H1 (cell line): ENCODE data around the gene ADAMTS13. TPM values are rescaled to one million over a fixed set of nuclear protein-coding genes. Genes with fewer than 3 reads are reported as not detected.
"Not testable (repeated sequence)": the region's sequence is repeated elsewhere in the genome, so short reads cannot be mapped to it uniquely, and the experiment has no call there.

ENCODE experiments used
- CTCF ChIA-PET: fragments of 300-600 bp; sonication (Branson Sonifier 250); formaldehyde crosslinking; loops from one replicate; lab custom pipeline; 2021; ENCODE audit not compliant: partially characterized antibody; lab: Charles Lee
- POLR2A ChIA-PET: fragments of 300-600 bp; sonication (Branson Sonifier 250); formaldehyde crosslinking; loops from one replicate; lab custom pipeline; 2021; ENCODE audit warnings: inconsistent platforms; ENCODE audit not compliant: partially characterized antibody; lab: Charles Lee
- DNase-seq, 2 experiments: peaks; one replicate each; pipeline versions ENCODE4 v3.0.0 to v3.0.0-alpha.2; 2010 to 2022; ENCODE audit warnings: low spot score in 2 of 2, low read depth in 1 of 2, mixed read lengths in 1 of 2
- FAIRE-seq: peaks from 2 replicates; lab custom pipeline; 2011; peaks lifted over from hg19 to GRCh38; lab: Jason Lieb, UNC
- H2AFZ ChIP-seq: 2 replicates; pipeline ENCODE4 v1.8.1; 2012; ENCODE audit warnings: low read length, inconsistent platforms
- H2AK5ac ChIP-seq: 2 replicates; pipeline ENCODE4 v1.6.1; 2013; ENCODE audit warnings: low read depth, low read length
- H2BK120ac ChIP-seq: replicated peaks from 2 replicates; pipeline ENCODE3; 2013; ENCODE audit warnings: low read depth, low read length, inconsistent platforms
- H2BK12ac ChIP-seq: 2 replicates; pipeline ENCODE4 v1.6.1; 2013; ENCODE audit warnings: low read depth, low read length
- H2BK15ac ChIP-seq: 2 replicates; pipeline ENCODE4 v1.6.1; 2013; ENCODE audit warnings: low read length
- H2BK20ac ChIP-seq: 2 replicates; pipeline ENCODE4 v1.6.1; 2013; ENCODE audit warnings: low read length
- H2BK5ac ChIP-seq: 2 replicates; pipeline ENCODE4 v1.6.1; 2013; ENCODE audit warnings: low read depth, low read length
- H3K14ac ChIP-seq: 2 replicates; pipeline ENCODE4 v1.6.1; 2013; ENCODE audit warnings: inconsistent platforms; ENCODE audit not compliant: insufficient read length
- H3K18ac ChIP-seq: 2 replicates; pipeline ENCODE4 v1.6.1; 2013; ENCODE audit warnings: low read length; ENCODE audit errors: extremely low read depth
- H3K23ac ChIP-seq: 2 replicates; pipeline ENCODE4 v1.6.1; 2013; ENCODE audit warnings: inconsistent platforms; ENCODE audit not compliant: insufficient read length
- H3K23me2 ChIP-seq: 2 replicates; pipeline ENCODE4 v1.6.1; 2013; ENCODE audit warnings: low read depth, low read length
- H3K27ac ChIP-seq: 2 replicates; pipeline ENCODE4 v1.6.1; 2011; ENCODE audit warnings: low read depth, low read length, inconsistent platforms
- H3K27me3 ChIP-seq, 4 experiments: replicated peaks in 1 of 4; 1 replicate in 1 of 4; 2 replicates in 3 of 4; pipeline versions ENCODE4 v1.6.1 to v1.8.1; 2011 to 2013; ENCODE audit warnings: low read length in 3 of 4, mild to moderate bottlenecking in 3 of 4, inconsistent platforms in 2 of 4, mixed read lengths in 2 of 4, moderate library complexity in 1 of 4; ENCODE audit not compliant: control insufficient read depth in 3 of 4, insufficient read depth in 3 of 4; ENCODE audit errors: extremely low read depth in 1 of 4
- H3K36me3 ChIP-seq, 4 experiments: 2 replicates each; pipeline versions ENCODE4 v1.6.1 to v1.8.1; 2011 to 2013; ENCODE audit warnings: mild to moderate bottlenecking in 4 of 4, low read length in 3 of 4, moderate library complexity in 2 of 4, control low read depth in 1 of 4, inconsistent platforms in 1 of 4; ENCODE audit not compliant: insufficient read depth in 4 of 4, control insufficient read depth in 2 of 4
- H3K4ac ChIP-seq: replicated peaks from 2 replicates; pipeline ENCODE3; 2013; ENCODE audit warnings: low read length, low read depth, mixed read lengths, inconsistent platforms; ENCODE audit not compliant: insufficient read length
- H3K4me1 ChIP-seq, 4 experiments: replicated peaks in 1 of 4; 1 replicate in 1 of 4; 2 replicates in 3 of 4; pipeline versions ENCODE4 v1.6.1 to v1.8.1; 2011 to 2013; ENCODE audit warnings: low read length in 3 of 4, inconsistent platforms in 2 of 4, mixed read lengths in 1 of 4; ENCODE audit not compliant: insufficient read depth in 4 of 4, control insufficient read depth in 3 of 4
- H3K4me2 ChIP-seq, 2 experiments: 2 replicates each; pipeline versions ENCODE4 v1.6.1 to v1.8.1; 2011 to 2013; ENCODE audit warnings: low read depth in 2 of 2, low read length in 2 of 2, control low read depth in 1 of 2, inconsistent platforms in 1 of 2, mild to moderate bottlenecking in 1 of 2; ENCODE audit not compliant: insufficient read depth in 1 of 2
- H3K4me3 ChIP-seq, 4 experiments: fragments of 200-600, 300-600 bp in 1 of 4; sonication (generic), shearing (Covaris generic), sonication (Bioruptor Twin) in 1 of 4; 2 replicates each; pipeline versions ENCODE4 v1.5.1 to v1.8.1; 2011 to 2016; ENCODE audit warnings: low read length in 4 of 4, low read depth in 3 of 4, control low read depth in 2 of 4, inconsistent platforms in 2 of 4, mild to moderate bottlenecking in 2 of 4, mixed read lengths in 1 of 4, moderate library complexity in 1 of 4; ENCODE audit not compliant: insufficient read depth in 2 of 4; ENCODE audit errors: extremely low read depth in 1 of 4
- H3K56ac ChIP-seq: replicated peaks from 2 replicates; pipeline ENCODE3; 2013; ENCODE audit warnings: low read depth, mild to moderate bottlenecking, mixed read lengths, low read length, inconsistent platforms; ENCODE audit not compliant: insufficient read length
- H3K79me1 ChIP-seq: 2 replicates; pipeline ENCODE4 v1.6.1; 2013; ENCODE audit warnings: low read depth, low read length, control low read depth
- H3K79me2 ChIP-seq, 2 experiments: 2 replicates each; pipeline versions ENCODE4 v1.6.1 to v1.8.1; 2012 to 2013; ENCODE audit warnings: low read length in 2 of 2, mild to moderate bottlenecking in 2 of 2, inconsistent platforms in 1 of 2; ENCODE audit not compliant: insufficient read depth in 2 of 2, control insufficient read depth in 1 of 2
- H3K9ac ChIP-seq, 4 experiments: replicated peaks in 1 of 4; 1 replicate in 1 of 4; 2 replicates in 3 of 4; pipeline versions ENCODE4 v1.6.1 to v1.8.1; 2011 to 2013; ENCODE audit warnings: low read depth in 3 of 4, low read length in 3 of 4, control low read depth in 2 of 4, mild to moderate bottlenecking in 2 of 4, moderate library complexity in 2 of 4, inconsistent platforms in 1 of 4; ENCODE audit errors: extremely low read depth in 1 of 4
- H3K9me3 ChIP-seq, 2 experiments: 2 replicates each; pipeline versions ENCODE4 v1.6.1 to v1.8.1; 2012 to 2013; ENCODE audit warnings: mild to moderate bottlenecking in 2 of 2, moderate library complexity in 2 of 2, control low read depth in 1 of 2, inconsistent platforms in 1 of 2, low read depth in 1 of 2, low read length in 1 of 2, mixed read lengths in 1 of 2; ENCODE audit not compliant: insufficient read depth in 2 of 2
- H4K20me1 ChIP-seq, 2 experiments: replicated peaks in 1 of 2; 2 replicates each; pipeline versions ENCODE3 to v1.8.1; 2011 to 2013; ENCODE audit warnings: inconsistent platforms in 2 of 2, low read length in 2 of 2, mild to moderate bottlenecking in 1 of 2; ENCODE audit not compliant: insufficient read depth in 2 of 2, control insufficient read depth in 1 of 2
- H4K5ac ChIP-seq: 2 replicates; pipeline ENCODE4 v1.6.1; 2013; ENCODE audit warnings: low read length, low read depth, mixed read lengths, inconsistent platforms; ENCODE audit not compliant: insufficient read length
- H4K8ac ChIP-seq: 2 replicates; pipeline ENCODE4 v1.8.0; 2013; ENCODE audit warnings: mild to moderate bottlenecking, moderate library complexity, low read length, inconsistent platforms; ENCODE audit not compliant: insufficient read depth; ENCODE audit errors: extremely low read depth
- H4K91ac ChIP-seq: replicated peaks from 2 replicates; pipeline ENCODE3; 2013; ENCODE audit warnings: low read length, mixed read lengths, inconsistent platforms; ENCODE audit not compliant: insufficient read length
- WGBS, 2 experiments: shearing (Covaris generic) in 1 of 2; methylation state at CpG; one replicate each; pipeline versions ENCODE4 v1.1.6 to v1.1.7; 2013 to 2015; ENCODE audit warnings: low lambda C conversion rate in 2 of 2, mixed read lengths in 2 of 2, inconsistent platforms in 1 of 2, low coverage in 1 of 2, missing lambda C conversion rate in 1 of 2; ENCODE audit not compliant: insufficient replicate concordance in 2 of 2, insufficient coverage in 1 of 2, insufficient read length in 1 of 2; ENCODE audit errors: extremely low coverage in 1 of 2, missing lambda C conversion rate in 1 of 2; 5-methylcytosine and 5-hydroxymethylcytosine counted together
- polyA plus RNA-seq, 7 experiments: library from polyadenylated mRNA; depleted of rRNA in 3 of 7; stranded (reverse) in 5 of 7; unstranded in 2 of 7; fragments of >200 nt in 5 of 7; fragments of 200-250 nt in 2 of 7; gene quantifications; 1 replicate in 5 of 7; 2 replicates in 1 of 7; 4 replicates in 1 of 7; pipeline versions ENCODE4 v1.2.1 to v1.2.3, GENCODE V29; 2011 to 2013; ENCODE audit warnings: missing spikeins in 2 of 7, mixed read lengths in 2 of 7
- total RNA-seq: library from RNA; stranded (reverse); fragmentation: NEBNext Ultra II Directional; extraction: Animal tissue kit (Norgen Biotek cat#: 25700); gene quantifications from 2 replicates; pipeline ENCODE4 v1.2.1, GENCODE V29; 2021

ADAMTS13 gene
- total and polyA plus RNA-seq, 2 of the 8 experiments (the other 6 are each of a cell fraction or from before 2014, with no cell fraction given) = 4.4 to 5.8 TPM

DNA sequence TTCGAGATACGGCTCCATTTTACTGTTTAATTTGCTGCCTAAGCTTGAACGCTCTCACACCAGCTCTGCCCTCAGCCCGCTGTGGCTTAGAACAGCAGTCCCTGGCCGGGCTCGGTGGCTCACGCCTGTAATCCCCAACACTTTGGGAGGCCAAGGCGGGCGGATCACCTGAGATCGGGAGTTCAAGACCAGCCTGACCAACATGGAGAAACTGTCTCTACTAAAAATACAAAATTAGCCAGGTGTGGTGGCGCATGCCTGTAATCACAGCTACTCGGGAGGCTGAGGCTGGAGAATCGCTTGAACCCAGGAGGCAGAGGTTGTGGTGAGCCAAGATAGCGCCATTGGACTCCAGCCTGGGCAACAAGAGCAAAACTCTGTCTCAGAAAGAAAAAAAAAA, 44.9 kb upstream of the ADAMTS13 start:
- H3K27ac ChIP-seq, H2AK5ac ChIP-seq, H2BK20ac ChIP-seq, H2AFZ ChIP-seq, H3K4me1 ChIP-seq, H2BK12ac ChIP-seq, H3K4me2 ChIP-seq, H4K8ac ChIP-seq, H2BK15ac ChIP-seq, H3K9me3 ChIP-seq, DNase-seq, H3K4me3 ChIP-seq, H3K4ac ChIP-seq, H3K9ac ChIP-seq, H4K91ac ChIP-seq, H3K18ac ChIP-seq, H3K36me3 ChIP-seq, H3K56ac ChIP-seq, FAIRE-seq, H3K23ac ChIP-seq, H2BK120ac ChIP-seq, H3K23me2 ChIP-seq, H4K5ac ChIP-seq, H3K79me1 ChIP-seq, H2BK5ac ChIP-seq, H3K14ac ChIP-seq: not testable (repeated sequence)
- 90% methylated on average over 14 of the region's 14 CpGs; no CpG with 5 or more reads in 1 of the 2 experiments for WGBS, 2 experiments
- peaks cover 7 to 14% of the 10 kb centered on the region in 2 experiments for H4K20me1 ChIP-seq
- H3K27me3 ChIP-seq = peaks cover 0 to 11% (median 6%) of the 10 kb centered on the region in 4 experiments; a peak in 5 of 7 replicates
- H3K79me2 ChIP-seq = peaks cover 11 to 31% of the 10 kb centered on the region in 2 experiments
- ChIA-PET POLR2A (interaction anchor here (0.8 to 19.9 kb wide), 7 partner anchors 11 to 82 kb away, joined by 3 to 461 read pairs (median 6); partner anchors contain the start of genes CACFD1, MED22, REXO4 and RPL7A), CTCF (interaction anchor here (0.7 to 5.4 kb wide), 8 partner anchors 13 to 163 kb away, joined by 3 to 33 read pairs (median 5); no protein-coding TSS in a partner anchor)
